HG02623 (cell line): Measurements from ENCODE around the gene NRXN3.

Experiments used
- ATAC-seq: cut with Tn5 transposase; IDR thresholded peaks from one replicate; pipeline ENCODE4 v1.9.1; 2021; ENCODE audit warnings: moderate library complexity; ENCODE audit not compliant: unreplicated experiment

Gene NRXN3

DNA sequence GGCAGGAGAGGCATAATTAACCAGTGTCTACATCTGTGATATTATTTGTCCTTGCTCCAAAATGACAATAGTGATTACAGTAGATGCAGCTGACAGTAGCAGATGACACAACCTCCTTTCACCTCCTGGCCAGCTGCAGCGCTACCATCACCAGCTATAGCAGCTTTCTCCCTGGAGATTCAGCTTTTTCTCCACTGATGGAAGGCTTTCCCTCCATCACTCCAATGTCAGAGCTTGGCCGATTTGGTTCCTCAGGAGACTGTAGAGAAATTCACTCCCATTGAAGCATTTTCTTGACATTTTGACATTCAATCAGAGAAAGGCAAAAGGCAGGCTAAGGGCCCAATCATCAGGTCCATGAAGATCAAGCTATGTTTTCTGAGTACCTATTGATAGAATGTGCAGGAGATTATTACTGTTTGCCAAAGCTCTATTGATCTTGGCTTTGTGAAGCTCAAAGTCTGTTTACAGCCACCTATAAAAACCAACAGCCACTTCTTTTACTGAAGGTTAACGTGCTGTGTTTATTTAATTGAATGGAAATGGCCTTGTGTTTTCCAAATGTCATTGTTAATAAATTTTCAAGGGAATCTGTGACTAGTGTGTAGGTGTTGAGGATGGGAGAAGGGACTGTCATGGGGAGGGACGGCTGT lies 1256.1 kb downstream of the NRXN3 start:
- ATAC-seq, result no peak

DNA sequence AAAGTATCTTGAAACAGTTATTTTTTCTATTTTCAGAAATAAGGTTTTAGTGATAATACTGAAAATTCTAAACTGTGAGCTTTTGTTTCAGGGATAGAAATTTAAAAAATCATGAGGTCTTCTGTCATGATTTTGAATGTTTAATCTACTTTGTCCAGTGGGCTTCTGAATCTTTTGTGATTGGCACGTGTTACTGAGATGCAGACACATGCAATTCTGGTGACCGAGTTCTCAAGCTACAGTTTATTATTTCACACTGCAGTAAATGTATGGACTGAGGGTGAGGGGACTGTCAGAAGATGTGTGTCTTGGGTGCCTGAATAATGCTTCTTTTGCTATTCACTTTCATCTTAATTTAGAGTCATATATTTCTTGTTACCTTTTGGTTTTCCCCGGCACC lies 1262.5 kb downstream of the NRXN3 start:
- ATAC-seq, result no peak

DNA sequence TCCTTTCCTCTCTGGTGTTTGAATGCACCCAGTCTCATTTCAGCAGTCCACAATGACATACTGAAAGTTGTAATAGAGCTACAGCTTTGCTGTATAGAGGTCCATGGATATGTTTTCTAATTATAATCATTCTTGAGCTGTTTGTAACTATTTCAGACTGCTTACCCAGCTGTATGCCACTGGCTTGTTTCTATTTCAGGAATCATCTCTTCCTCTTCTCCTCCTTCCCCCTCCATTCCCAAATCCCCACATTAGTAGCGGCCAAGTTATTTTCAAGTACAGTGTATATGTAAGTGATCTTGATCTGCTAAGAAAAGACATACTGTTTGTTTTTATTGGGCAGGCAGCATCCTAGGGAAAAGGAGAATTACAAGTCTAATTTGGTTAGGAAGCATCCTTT lies 1266.2 kb downstream of the NRXN3 start:
- ATAC-seq, result no peak

DNA sequence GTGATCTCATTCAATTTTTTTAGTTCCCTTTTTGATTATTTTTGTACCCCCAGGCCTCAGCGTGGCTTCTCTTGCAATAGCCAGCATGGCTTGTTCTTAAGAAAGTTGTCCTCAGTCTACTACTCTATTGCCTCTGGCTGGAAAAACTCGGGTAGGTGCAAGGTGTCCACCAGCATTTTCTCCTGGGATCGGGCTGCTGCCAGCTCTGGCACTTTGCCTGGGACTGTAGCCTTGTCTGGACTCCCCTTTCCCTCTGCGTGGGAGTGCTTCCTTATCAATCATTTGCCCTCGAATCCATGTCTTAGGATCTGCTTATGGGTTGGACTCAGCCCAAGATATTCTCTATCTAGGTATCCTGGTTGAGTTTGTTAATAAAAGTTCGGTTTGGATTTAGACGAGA lies 1267.8 kb downstream of the NRXN3 start:
- ATAC-seq, result no peak

GRCh38 chr14:79438696-79439342 lies 1268.6 kb downstream of the NRXN3 start:
- no peak for ATAC-seq

DNA sequence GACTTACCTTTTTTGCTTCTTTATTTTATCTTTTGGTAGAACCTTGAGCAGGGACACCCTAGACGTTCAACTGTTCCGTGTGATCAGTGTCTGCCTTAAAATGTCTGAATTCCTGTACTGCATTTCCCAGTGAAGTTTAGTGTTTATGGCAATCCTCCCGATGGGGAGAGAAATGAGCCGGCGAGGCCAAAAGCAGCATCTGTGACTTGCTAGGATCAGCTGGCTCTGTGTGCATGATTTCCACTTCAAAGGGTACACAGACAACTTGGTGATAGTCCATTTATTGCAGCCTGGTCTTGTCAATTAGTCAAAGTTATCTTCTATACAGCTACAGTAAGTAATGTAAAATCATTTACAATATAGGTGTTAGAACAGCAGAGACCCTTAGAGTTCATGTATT lies 1272.6 kb downstream of the NRXN3 start:
- no peak for ATAC-seq

GRCh38 chr14:79443602-79444001 lies 1273.4 kb downstream of the NRXN3 start:
- no peak for ATAC-seq

DNA sequence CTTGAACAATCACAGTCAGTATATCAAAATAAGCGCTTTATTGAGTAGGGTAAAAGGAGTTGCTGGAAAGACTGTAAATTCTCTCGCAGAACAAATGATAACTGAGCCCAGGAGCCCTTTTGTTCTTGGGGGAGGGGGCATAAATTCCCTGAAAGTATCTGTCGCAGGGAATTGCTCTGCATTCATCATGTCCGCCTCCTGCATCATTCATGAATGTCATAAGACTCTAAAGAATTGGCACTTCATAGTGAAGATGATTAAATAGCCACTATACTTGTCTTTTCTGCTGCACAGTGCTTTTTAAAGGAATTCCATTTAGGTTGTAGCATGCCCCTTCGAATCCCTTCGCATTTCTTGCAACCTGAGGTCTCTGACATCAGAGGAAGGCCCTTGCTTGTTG lies 1278.8 kb downstream of the NRXN3 start:
- ATAC-seq, result no peak

- no peak for ATAC-seq
Observed at GRCh38 chr14:79451601-79452000, 1281.4 kb downstream of the NRXN3 start.

- ATAC-seq, result no peak
Observed at GRCh38 chr14:79453276-79453675, 1283.1 kb downstream of the NRXN3 start.

- no peak for ATAC-seq
Observed at GRCh38 chr14:79464468-79464867, 1294.3 kb downstream of the NRXN3 start.

DNA sequence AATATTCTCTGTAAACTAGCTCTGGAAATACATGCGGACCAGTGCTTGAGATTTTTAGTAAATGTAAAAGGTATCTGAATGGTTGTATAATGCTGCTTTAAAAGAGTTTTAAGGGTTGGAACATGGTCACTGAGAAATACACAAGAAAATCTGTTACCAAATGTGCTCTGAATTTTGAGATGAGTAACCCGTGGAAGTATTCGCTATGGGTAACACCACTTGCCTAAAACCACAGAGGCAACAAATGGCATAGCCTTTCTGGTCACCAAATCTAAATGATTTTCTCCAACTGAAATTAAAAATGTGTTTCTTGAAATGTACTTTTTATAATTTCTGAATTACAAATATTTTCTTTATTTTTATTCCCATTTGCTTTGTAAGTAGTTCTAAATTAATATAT lies 1295.5 kb downstream of the NRXN3 start:
- no peak for ATAC-seq

DNA sequence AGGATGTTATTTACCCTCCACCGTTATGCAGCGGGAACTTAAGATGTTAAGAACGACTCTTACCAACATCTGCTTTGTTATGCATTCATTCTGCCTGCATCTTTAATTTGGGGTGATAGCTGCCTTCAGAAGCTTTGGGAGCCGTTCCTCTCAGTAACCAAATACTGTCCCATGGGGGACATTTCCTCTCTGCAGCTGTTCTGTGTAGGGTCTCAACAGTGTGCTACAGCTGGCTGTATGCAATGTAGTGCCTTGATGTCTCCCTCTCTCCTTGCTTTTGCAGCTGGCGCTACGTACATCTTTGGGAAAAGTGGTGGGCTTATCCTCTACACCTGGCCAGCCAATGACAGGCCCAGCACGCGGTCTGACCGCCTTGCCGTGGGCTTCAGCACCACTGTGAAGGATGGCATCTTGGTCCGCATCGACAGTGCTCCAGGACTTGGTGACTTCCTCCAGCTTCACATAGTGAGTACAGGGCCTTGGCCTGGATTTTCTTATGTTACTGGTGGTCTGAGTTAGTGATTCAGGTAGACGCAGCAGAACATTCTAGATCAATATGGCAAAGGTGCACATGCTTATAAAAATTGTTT lies 1296.9 kb downstream of the NRXN3 start:
- no peak for ATAC-seq

GRCh38 chr14:79467835-79468234 lies 1297.7 kb downstream of the NRXN3 start:
- no peak for ATAC-seq

DNA sequence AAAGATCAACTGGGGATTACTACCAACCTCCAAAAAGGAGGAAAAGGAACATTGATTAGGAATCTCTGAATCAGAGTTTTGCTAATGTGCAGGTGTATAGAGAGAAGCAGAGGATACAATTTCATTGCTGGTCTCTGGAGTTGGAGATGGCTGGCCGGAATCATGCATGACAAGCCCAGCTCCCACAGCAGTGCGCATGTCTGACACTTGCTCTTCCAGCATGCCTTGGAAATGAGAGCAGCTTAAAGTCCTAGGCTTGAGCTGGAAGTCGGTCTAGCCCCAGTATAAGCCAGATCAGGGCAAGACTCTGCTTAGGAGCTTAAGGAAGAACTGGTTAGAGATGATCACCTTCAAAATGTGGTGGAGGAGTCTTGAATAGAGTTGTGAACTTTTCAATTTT lies 1298.3 kb downstream of the NRXN3 start:
- ATAC-seq, result no peak

GRCh38 chr14:79473651-79474050 lies 1303.5 kb downstream of the NRXN3 start:
- no peak for ATAC-seq

DNA sequence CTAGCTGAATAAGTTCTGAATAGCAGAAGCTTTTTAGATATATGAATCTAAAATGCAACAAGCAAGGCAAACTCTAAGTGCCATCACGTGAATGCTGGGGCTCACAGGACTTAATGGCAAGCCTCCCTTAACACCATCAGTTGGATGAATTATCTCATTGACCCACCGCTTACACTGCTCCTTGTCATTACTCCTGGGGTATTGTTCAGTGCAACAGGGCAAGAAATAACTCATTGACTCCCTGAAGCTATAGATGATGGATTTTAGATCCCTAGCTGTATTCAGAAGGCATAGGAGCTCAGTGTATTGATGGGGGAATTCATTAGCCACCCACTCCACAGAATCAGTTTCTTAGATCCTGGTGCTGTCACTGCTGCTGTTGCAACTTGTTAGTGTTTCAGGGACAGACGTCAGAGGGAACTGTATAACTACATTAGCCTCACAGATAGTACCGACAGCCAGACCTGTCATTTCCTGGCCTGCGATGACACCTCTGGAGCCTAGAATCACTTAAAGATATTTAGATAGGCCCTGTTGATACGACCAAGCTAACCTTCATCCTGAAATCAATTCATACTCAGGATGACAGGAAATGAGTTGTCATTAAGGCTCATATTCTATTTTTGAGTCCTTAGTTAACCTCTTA lies 1305.8 kb downstream of the NRXN3 start:
- ATAC-seq, result no peak

DNA sequence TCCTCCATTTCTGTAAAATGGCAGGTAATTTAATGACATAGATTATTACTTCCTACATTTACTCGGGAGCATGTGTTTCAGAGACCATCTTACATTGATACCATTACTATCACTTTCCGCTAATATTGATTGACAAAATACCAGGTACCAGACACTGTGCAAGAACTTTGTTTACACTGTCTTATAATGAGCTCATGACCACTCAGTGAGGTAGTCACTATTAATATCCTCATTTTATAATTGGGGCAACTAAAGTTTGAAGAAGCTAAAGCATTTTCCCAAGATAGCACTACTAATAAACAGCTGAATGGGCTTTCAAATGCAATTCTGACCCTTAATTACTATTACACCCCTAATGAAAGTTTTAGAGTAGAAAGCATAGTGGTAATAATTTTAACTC lies 1306.4 kb downstream of the NRXN3 start:
- ATAC-seq, result no peak

- ATAC-seq, result no peak
Observed at GRCh38 chr14:79480212-79480611, 1310.0 kb downstream of the NRXN3 start.

- no peak for ATAC-seq
Observed at GRCh38 chr14:79482825-79483224, 1312.7 kb downstream of the NRXN3 start.

- ATAC-seq, result no peak
Observed at GRCh38 chr14:79483477-79484388, 1313.6 kb downstream of the NRXN3 start.
